Measurements from ENCODE around the gene DPF3.
A peak's percentile ranks its signal among the peaks of the same experiment; 100 is the strongest.

DPF3 gene

DNA sequence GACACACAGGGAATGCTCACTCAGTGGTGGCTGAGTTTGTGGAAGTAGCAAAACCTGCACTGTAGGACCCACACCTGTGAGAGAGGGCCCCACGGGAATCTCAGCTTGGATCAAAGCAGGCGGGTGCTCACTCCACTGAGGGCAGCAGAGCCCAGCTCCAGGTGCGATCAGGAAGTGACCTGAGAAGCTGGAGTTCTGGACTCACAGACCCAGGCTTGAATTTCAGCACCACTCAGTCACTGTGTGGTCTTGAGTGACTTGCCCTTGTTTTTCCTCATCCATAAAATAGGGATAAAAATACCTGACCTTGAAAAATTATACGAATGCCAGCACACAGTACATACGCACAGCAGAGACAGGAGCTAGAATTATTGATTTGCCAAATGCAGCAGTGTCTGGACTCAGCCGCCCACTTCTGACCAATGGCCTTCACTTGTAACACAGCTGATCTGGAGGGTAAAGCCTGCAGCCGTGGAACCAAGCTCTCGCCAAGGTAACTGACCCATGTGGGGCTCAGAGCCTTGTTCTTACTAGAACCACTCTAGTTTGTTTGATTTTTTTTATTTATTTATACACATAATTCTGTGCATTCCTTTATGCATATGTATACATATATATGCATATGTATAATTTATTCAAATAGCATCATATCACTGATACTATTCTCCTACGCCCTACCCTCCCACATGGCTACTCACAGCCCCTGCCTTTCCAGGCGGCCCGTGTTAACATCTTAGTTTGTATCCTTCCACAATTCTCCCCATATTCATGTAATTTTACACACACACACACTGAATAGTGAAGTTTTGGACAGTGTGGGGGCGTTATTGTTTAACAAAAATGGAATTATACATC, 53.9 kb downstream of the DPF3 start:
- DNase-seq (ENCODE audit: low spot score), result no peak

DNA sequence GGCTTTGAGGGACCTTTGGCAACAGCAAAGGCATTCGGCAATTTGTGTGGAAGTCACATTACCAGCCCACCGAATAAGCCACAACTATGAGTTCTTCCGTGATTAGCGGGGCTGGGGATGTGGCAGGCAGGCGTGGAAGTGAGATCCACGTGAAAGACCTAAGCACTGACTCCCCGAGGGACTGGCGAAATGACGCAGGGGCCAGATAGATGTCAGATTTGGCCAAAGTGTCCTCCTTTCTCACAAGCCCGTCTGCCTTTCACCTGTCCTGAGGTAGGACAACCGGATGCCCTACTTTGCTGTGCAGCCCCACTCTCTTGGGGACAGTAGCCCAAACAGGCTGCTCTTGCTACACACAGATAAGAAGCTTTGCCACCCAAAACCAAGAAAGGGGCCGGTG, 54.5 kb downstream of the DPF3 start:
- DNase-seq (ENCODE audit: low spot score), result no peak

DNA sequence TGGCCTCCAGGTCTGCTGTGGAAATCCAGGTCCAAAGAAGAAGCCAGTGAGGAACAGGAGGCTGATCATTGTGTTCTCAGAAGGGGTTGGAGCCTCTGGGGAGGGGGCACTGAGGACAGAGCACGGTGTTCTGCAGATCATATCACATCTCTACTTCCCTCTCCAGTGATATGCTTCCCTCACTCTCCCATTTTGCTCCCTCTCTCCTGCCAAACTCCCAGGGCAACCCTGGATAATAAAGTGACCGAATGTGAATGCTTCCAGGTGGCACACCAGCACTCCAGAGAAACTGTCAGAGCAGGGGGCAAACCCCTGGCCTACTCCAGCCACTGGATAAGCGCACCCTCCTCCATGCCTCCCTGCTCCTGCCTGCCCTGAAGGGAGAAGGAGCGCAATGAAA, 57.8 kb downstream of the DPF3 start:
- no peak for DNase-seq (ENCODE audit: low spot score)

DNA sequence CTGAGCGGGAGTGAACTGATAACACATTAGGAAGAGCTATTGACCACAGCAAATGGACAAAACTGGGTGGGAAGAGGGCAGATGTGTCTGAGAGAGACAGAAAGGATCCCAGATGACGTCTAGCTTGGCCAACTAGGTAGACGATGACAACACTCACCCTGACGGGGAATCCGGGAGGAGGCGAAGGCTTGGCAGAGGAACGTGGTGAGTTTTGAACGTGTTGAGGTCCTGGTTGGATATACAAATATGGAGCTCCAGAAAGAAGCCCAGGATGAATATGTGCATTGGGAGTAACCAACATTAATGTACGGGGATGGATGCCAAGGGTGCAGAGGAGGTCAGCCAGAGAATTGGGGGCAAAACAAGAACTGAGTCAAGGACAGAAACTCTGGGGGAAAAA, 60.7 kb downstream of the DPF3 start:
- no peak for DNase-seq (ENCODE audit: low spot score)

DNA sequence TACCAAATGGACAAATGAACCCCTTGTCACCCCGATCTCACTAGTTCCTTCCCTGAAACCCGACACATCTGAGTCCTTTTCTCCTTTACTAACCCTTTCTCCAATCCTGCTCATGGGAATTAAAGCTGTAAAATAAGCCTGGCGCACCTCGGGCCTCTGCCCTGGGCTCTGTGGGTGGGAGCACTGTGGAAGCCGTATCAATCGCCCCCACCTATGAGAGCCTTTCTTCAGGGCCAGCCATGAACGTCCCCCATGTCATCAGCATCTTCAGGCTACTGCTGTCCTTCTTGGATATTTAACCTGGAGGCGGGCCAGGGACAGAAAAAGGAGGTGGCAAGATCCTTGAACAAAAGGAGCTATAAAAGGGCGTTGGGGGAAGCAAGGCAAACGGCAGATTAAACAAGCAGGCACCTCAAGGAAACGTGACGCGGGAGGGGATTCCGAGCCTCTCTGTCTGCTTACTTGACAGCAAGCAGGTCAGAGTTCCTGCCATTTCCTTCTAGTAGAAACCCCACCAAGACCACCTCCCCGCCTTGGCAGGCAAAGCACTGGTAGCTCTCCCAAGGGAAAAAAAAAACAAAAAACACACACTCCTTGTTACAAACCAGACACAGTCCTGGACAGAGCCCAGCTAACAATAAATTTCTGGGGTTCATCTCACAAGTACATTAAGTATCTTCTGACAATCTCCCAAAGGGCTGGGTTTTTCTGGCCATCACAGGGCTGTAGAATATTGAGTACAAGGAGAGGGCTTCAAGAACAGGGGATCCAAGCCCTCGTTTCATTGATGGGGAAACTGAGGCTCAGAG, 62.9 kb downstream of the DPF3 start:
- no peak for DNase-seq (ENCODE audit: low spot score)

DNA sequence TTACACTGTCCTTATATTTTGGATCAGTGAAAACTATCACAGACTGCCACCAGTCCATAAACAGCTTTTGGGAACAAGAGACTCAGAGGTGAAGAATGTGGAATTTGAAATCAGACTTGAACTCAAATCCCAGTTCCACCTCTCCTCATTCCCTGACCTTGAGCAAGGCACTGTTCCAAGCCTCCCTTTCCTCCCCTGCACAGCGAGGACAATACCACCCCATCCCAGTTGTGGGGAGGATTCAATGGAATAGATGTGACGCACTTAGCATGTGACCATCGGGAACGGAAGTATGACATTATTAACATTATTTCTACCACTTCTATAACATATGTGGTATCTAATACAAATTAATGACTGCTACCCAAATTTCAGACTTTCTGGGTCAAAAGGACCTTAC, 63.5 kb downstream of the DPF3 start:
- no peak for DNase-seq (ENCODE audit: low spot score)

DNA sequence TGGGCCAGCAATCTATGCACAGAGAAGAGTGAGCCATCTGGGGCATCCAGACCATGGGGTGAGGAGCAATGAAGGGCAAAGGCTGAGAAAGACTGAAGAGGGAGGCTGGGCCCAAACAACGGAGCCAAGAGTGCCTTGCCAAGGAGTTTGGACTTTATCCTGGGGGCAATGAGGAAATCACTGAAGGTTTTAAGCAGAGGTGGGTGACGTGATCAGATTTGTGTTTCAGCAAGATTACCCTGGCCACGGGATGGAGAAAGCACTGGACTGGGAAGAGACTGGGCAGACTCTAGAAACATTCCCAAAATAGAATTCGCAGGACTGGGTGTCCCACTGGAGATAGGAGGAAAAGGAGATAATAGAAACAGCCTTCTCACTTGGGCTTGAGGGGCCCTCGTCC, 65.3 kb downstream of the DPF3 start:
- no peak for DNase-seq (ENCODE audit: low spot score)

DNA sequence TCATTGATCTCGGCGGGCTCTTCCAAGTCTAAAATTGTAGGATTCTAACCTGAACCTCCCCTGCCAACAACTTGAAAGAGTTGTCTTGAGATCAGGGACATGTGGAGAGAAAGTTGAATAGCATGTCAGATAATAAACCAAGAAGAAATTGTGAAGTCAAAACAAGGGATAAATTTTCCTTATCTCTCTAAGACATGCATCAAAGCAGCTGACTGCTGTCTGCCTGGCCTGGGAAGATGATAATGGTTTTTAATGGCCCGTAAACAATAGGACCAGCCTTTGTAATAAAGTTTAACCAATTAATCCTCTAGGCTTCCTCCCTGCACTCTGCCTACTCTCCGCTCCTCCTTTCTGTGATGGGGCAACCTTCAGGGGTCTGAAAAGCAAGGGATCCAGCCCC, 67.9 kb downstream of the DPF3 start:
- DNase-seq (ENCODE audit: low spot score), result no peak

DNA sequence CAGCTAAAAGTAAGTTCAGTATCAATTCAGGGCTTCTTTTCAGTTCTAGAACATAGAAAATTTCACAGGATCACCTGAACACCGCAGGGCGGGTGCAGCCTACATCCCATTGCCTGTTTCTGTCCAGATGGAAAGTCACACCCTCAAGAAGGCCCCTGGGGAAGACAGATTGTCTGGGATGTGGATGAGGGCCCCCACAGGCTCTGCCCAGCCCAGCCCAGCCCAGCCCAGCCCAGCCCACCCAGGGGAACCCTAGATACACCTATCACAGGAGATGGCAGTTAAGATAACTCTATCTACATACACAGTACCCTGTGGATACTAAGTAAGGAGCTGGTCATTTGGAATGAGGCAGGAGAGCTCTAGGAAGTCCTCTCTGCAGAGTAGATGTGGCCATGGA, 68.4 kb downstream of the DPF3 start:
- no peak for DNase-seq (ENCODE audit: low spot score)

DNA sequence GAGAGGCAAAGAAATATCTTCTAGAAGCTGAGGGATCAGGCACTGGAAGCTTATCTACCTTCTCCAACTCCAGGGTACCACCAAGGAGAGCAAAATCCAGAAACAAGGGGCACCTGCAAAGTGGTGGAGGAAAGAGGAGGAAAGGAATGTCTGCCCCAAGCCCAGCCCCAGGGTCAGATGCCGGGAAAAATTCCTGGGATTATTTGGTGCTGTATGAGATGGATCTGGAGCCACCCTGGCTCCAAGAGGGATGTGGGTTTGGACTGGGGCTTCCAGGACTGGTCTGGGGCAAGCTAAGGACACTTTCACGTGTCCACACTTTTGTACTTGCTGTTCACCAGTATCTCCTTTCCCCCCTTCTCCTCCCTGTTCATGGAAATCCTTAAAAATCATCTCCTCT, 69.8 kb downstream of the DPF3 start:
- no peak for DNase-seq (ENCODE audit: low spot score)

DNA sequence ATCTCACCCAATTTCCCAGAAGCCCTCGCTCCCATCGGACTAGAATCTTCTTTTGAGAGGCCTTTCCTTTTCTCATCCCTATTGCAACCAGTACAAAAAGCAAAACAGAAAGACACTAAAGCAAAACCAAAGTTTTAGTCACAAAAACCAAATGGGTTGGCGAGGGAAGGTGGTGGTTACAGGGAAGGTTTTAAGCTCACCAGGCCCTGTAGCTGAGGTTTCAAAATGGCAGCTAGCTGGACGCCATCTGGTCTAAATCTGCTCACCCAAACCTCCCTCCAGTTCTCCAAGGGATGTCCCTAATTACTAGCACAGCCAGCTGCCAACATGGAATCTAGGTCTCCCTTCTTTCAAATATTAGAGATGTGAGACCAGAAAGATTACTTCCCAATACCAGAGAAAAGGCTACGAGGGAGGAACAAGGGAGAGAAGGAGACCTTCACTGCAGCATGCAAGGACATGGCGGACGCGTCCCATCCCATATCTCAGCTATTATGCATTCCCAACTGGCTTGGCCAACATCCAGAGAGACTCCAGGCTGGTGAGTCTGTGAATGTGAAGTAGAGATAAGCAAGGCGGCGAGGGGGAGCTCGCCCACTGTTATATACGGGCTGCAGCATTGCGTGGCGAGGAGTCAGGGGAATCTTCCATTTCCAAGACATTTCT, 70.8 kb downstream of the DPF3 start:
- DNase-seq (ENCODE audit: low spot score), result peak; percentile 11

DNA sequence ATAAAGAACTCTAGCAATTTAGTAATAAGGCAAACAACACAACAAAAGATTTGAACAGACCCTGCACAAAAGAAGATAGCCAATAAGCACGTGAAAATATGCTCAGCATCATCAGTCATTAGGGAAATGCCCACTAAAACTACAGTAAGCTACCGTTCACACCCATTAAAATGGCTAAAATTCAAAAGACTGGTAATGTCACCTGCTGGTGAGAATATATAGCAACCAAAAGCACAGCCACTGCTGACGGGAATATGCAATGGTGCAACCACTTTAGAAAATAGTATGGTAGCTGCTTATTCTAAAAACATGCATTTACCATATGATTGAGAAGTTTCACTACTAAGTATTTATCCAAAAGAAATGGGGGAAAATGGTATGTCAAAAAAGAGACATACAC, 74.9 kb downstream of the DPF3 start:
- no peak for DNase-seq (ENCODE audit: low spot score)

DNA sequence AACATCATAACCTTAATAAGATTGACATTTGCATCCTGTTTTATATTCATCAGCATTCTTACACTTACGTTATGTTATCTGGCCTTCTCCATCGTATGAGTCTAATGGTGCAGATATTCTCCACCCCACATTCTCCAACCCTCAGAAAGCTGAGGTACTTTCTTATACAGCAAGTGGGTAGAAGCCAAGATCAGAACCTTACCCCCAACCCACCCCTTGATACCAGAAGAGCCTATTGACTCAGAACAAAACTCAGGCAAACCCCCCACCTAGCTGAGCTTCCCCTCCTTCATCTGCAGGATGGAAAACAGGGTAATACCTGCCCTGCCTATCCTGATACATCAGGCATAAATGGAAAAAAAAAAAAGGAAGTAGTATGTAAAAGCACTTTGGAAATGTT, 77.6 kb downstream of the DPF3 start:
- DNase-seq (ENCODE audit: low spot score), result no peak

DNA sequence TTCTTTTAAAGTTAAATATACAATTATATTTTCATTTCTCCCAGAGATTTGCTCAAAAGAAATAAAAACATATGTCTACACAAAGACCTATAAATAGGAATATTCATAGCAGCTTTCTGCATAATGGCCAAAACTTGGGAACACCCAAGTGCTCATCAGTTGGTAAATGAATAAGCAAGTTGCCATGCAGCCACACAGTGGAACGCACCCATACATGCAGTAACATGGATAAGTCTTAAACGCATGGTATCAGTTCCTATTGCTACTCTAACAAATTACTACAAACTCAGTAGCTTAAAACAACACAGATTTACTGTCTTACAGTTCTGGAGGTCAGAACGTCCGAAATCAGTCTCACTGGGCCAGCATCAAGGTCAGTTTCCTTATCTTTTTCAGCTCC, 78.5 kb downstream of the DPF3 start:
- DNase-seq (ENCODE audit: low spot score), result no peak

DNA sequence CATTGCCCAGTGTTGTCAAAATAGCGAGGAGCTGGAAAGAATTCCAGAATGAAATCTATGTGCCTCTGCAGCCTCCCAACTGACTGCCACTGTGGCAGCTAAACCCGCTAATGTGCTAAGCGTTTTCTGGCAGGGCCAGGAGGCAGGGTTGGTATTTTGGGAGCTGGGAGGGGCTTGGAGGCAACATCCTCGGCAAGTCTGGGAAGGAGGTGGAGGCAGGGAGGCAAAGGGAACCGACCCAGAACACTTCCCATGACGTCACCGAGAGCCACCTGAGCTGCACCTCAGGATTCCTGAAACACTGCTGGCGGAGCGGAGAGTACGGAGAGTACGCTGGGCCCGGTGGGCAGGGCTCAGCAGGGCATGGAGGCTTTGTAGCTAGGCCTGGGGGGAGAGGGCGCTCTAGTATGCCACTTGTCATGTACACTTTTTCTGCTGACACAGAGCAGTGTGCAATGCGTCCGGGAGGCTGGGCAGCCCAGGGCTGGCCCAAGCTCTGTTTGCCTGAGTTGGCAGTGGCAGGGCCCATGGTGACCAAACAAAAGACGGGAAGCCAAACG, 81.5 kb downstream of the DPF3 start:
- DNase-seq (ENCODE audit: low spot score), result no peak

DNA sequence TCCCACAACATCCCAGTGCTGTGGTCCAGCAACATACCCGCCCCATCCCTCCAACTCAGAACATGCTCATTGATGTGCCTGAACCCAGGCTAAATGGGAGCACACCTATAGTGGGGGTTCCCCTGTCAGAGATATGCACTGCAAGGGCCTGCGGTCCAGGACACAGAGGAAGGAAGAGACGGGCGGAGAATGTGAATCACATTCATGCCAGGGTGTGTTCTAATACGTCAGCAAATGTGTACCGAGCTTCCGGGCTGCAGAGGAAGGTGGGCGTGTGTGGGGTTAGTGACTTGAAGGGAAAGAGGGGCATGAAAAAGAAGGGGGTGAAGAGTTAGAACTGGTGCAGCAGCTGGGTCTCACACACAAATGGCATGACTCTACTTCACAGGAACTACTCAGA, 83.7 kb downstream of the DPF3 start:
- no peak for DNase-seq (ENCODE audit: low spot score)

DNA sequence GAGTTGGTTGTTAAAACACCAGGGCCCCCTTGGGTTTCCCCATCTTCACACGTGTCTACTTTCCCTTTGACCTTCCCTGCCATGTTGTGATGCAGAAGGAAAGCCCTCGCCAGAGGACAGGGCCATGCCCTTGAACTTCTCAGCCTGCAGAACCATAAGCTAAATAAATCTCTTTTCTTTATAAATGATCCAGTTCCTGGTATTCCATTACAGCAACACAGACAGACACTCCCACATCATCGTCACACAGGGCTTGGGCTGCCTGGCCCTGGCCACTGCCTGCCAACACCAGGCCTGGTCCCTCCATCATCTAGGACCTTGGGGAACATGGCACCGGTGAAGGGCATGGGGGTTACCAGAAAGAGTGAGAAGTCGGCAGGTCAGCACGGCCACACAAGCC, 84.8 kb downstream of the DPF3 start:
- no peak for DNase-seq (ENCODE audit: low spot score)

DNA sequence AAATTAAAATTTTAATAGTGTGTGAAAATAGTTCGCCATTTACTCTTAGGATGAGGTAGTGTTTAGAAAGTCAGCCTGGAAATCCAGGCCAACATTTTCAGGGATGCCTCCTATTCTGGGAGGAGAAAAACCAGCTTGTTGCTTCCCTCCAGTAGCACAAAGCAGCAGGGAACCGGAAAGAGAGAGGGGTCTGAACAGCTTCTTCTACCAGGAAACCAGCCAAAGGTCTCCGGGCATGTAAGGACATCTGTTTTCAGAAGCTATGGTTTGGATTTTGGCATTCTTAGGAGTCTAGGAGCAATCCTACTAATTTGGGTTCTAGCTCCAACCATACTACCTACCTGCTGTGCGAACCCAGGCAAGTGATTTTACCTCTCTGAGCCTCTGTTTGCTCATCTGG, 85.3 kb downstream of the DPF3 start:
- DNase-seq (ENCODE audit: low spot score), result no peak

DNA sequence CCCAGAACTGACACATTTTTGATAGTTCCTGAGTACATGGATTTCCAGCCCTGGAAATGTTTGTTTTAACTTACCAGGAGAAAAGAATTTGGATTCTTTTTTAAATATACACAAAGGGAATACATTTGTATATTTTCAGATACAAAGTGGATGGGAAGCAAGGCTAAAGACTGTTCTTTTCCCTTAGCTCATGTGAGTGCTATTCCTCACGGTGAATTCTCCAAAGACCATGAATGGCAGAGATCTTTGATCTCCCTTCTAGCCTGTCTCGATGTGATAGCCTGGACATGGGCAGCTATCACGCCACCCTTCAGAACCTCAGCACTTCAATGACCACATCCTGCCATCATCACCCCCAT, 91.3 kb downstream of the DPF3 start:
- DNase-seq (ENCODE audit: low spot score), result no peak

DNA sequence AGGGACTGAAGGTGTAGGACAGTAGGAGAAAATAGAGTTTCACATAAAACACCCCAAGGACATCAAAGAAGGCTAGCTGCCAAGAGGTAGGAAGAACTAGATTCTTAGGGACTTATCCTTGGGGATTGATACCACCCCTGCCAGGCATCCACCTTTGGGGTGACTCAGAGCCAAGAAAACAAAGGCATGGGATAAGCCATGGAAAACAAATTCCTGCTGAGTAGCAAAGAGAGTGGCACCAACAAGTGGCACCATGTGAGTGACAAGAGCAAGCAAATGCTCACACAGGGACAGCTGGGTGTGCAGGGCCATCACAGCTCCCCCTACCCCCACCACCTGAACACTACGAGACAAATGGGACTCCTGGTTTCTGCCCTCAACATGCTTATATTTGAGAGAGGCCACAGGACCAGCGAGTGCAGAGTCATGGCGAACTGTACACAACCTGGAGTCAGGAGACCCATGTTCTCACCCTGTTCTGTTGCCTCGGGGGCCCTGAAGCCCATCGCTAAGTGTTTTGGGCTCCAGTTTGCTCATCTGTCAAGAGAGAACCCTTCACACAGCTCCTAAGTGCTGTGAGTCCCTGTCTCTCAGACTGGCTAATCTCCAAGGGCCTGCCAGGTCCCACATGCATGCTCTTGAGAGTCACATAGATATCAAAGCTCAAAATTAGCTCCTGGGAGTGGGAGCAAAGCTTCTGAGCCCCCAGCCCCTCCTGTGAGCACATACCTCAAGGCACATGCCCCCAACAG, 91.9 kb downstream of the DPF3 start:
- DNase-seq (ENCODE audit: low spot score), result no peak

DNA sequence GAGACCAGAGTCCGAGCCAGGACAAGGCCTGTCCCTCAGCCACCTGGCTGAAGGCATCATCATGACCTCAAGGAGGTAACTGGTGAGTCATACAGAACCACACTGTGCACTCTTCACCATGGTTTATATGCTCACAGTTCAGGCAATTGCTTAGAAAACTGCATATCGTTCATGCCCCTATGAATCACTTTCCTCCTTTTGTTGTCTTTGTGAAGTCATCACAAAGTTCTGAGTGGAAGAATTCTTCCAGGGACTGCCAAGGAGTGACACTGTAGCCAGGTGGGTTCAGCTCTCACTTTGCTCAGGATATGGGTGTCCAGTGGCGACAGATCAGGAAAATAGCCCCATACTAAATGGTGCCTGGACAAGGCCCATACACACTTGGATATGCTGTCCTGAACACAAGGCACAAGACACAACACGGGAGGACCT, 92.5 kb downstream of the DPF3 start:
- no peak for DNase-seq (ENCODE audit: low spot score)

DNA sequence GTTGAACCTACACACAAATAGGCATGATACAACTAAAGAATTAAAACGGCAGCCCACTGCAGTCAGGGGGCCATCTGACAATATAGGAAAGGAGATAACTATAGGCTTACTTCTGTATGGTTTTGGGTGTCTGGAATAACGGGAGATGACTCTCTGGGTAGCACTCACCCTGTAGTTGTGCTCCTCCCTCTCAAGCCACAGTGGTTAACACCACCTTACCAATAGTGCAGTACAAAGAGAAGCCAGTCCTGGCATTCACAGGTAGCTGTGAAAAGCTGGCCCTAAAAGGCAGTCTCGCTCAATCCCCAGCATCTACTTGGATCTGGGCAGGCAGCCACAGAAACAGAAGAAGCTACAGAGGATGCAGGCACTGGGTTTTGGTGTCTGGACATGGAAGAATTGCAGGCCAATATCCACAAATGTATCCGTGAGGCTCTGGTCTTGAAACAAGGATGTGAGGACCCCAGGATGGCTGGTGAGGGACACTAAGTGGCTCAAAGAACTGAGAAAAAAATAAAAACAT, 93.0 kb downstream of the DPF3 start:
- no peak for DNase-seq (ENCODE audit: low spot score)
